Neural crest cell (in vitro differentiated cells): ENCODE data around the gene PADI1. TPM values are rescaled to one million over a fixed set of nuclear protein-coding genes. Genes with fewer than 3 reads are reported as not detected.

ENCODE experiments used
- DNase-seq: peaks from one replicate; pipeline ENCODE4 v3.0.0; 2021; ENCODE audit warnings: low read depth, mixed read lengths, low spot score
- H3K27ac Mint-ChIP-seq: one replicate; pipeline ENCODE4 v1.8.0; 2021; ENCODE audit warnings: mild to moderate bottlenecking, mixed read lengths; ENCODE audit not compliant: unreplicated experiment
- H3K27me3 Mint-ChIP-seq: 2 replicates; pipeline ENCODE4 v1.8.0; 2021; ENCODE audit warnings: low read depth, mild to moderate bottlenecking, mixed read lengths
- H3K36me3 Mint-ChIP-seq: 2 replicates; pipeline ENCODE4 v1.8.0; 2021; ENCODE audit warnings: low read depth, mild to moderate bottlenecking, mixed read lengths
- H3K4me1 Mint-ChIP-seq: 2 replicates; pipeline ENCODE4 v1.8.0; 2021; ENCODE audit warnings: mixed read lengths
- H3K4me3 Mint-ChIP-seq: one replicate; pipeline ENCODE4 v1.8.0; 2021; ENCODE audit warnings: mild to moderate bottlenecking, mixed read lengths
- H3K9me3 Mint-ChIP-seq: 2 replicates; pipeline ENCODE4 v1.8.0; 2021; ENCODE audit warnings: mixed read lengths
- CTCF ChIP-seq: fragments of 200-600 bp; sonication (generic); conservative IDR thresholded peaks from 2 replicates; pipeline ENCODE4 v1.5.0; 2021; ENCODE audit warnings: antibody characterized with exemption, mild to moderate bottlenecking
- total RNA-seq: library from RNA; stranded (reverse); gene quantifications from 2 replicates; pipeline ENCODE4 v1.2.1, GENCODE V29; 2021

The PADI1 gene
- total RNA-seq, 1 donor from 2014 or later = not detected

GRCh38 chr1:17173217-17173616 is 31.7 kb upstream of the PADI1 start:
- no peak for TF ChIP-seq CTCF
- peaks cover 6% of the 10 kb centered on the region for H3K9me3 Mint-ChIP-seq
- H3K36me3 Mint-ChIP-seq = no peaks in the 10 kb centered on the region
- no peak overlapping the region for H3K4me3 Mint-ChIP-seq
- H3K27ac Mint-ChIP-seq = no peak overlapping the region
- H3K4me1 Mint-ChIP-seq = peaks cover 3% of the 10 kb centered on the region
- H3K27me3 Mint-ChIP-seq = peaks cover 14% of the 10 kb centered on the region
- no peak for DNase-seq

- Mint-ChIP-seq H3K4me3 (no peak overlapping the region), H3K36me3 (no peaks in the 10 kb centered on the region), H3K27ac (no peak overlapping the region), H3K4me1 (peaks cover 2% of the 10 kb centered on the region), H3K9me3 (peaks cover 6% of the 10 kb centered on the region), H3K27me3 (peaks cover 44% of the 10 kb centered on the region)
- DNase-seq = no peak
- no peak for TF ChIP-seq CTCF
Observed at GRCh38 chr1:17176306-17177061, 28.4 kb upstream of the PADI1 start.

- TF ChIP-seq CTCF = no peak
- Mint-ChIP-seq H3K4me1 (peaks cover 3% of the 10 kb centered on the region), H3K36me3 (no peaks in the 10 kb centered on the region), H3K27ac (no peak overlapping the region), H3K27me3 (peaks cover 44% of the 10 kb centered on the region), H3K4me3 (no peak overlapping the region), H3K9me3 (peaks cover 6% of the 10 kb centered on the region)
- no peak for DNase-seq
Observed at GRCh38 chr1:17177651-17178050, 27.3 kb upstream of the PADI1 start.

- no peak for DNase-seq
- H3K9me3 Mint-ChIP-seq = peaks cover 1% of the 10 kb centered on the region
- no peaks in the 10 kb centered on the region for H3K36me3 Mint-ChIP-seq
- no peak overlapping the region for H3K27ac Mint-ChIP-seq
- peaks cover 7% of the 10 kb centered on the region for H3K4me1 Mint-ChIP-seq
- H3K27me3 Mint-ChIP-seq = peaks cover 39% of the 10 kb centered on the region
- no peak for TF ChIP-seq CTCF
- no peak overlapping the region for H3K4me3 Mint-ChIP-seq
Observed at GRCh38 chr1:17181781-17182464, 23.0 kb upstream of the PADI1 start.

- no peak for DNase-seq
- peaks cover 26% of the 10 kb centered on the region for H3K27me3 Mint-ChIP-seq
- H3K4me3 Mint-ChIP-seq = no peak overlapping the region
- peaks cover 2% of the 10 kb centered on the region for H3K36me3 Mint-ChIP-seq
- H3K27ac Mint-ChIP-seq = no peak overlapping the region
- H3K4me1 Mint-ChIP-seq = peaks cover 10% of the 10 kb centered on the region
- H3K9me3 Mint-ChIP-seq = no peaks in the 10 kb centered on the region
- TF ChIP-seq CTCF = no peak
Observed at GRCh38 chr1:17183388-17184160, 21.4 kb upstream of the PADI1 start.
